T-cell (primary cell): ENCODE data around the gene PRC1. TPM values are rescaled to one million over a fixed set of nuclear protein-coding genes. Genes with fewer than 3 reads are reported as not detected.

Experiments used
- ATAC-seq, 4 experiments: fragments of 200-7000 bp in 3 of 4; fragments of 150-1000 bp in 1 of 4; cut with Tn5 transposase; replicated peaks in 1 of 4; 1 replicate in 3 of 4; 2 replicates in 1 of 4; pipeline ENCODE4 v1.10.0; 2021; ENCODE audit warnings: moderate library complexity in 3 of 4, mild to moderate bottlenecking in 2 of 4, moderate number of reproducible peaks in 1 of 4
- CTCF ChIA-PET, 2 donors: fragments of 300-600 bp; sonication (Branson Sonifier 250); formaldehyde crosslinking; loops; one replicate each; lab custom pipeline; 2022; ENCODE audit warnings: antibody characterized with exemption in 2 of 2; lab: Charles Lee
- POLR2A ChIA-PET, 2 donors: fragments of 300-600 bp; sonication (Branson Sonifier 250); formaldehyde crosslinking; loops; one replicate each; lab custom pipeline; 2022; ENCODE audit warnings: antibody characterized with exemption in 2 of 2; lab: Charles Lee
- DNase-seq, 35 experiments: peaks; one replicate each; pipeline versions ENCODE4 v3.0.0 to v3.0.0-alpha.2; 2013 to 2023
- H3K27ac ChIP-seq: one replicate; pipeline ENCODE4 v1.5.1; 2013; ENCODE audit warnings: low read length
- H3K27me3 ChIP-seq, 2 experiments: replicated peaks in 1 of 2; 1 replicate in 1 of 2; 2 replicates in 1 of 2; pipeline versions ENCODE4 v1.6.1 to v1.7.0; 2013; ENCODE audit warnings: low read length in 1 of 2, mixed read lengths in 1 of 2; ENCODE audit not compliant: control insufficient read depth in 2 of 2, insufficient read depth in 2 of 2; ENCODE audit errors: extremely low read depth in 1 of 2
- H3K36me3 ChIP-seq, 2 donors: 1 replicate in 1 of 2; 2 replicates in 1 of 2; pipeline versions ENCODE4 v1.6.1 to v1.7.0; 2013; ENCODE audit warnings: low read length in 1 of 2; ENCODE audit not compliant: control insufficient read depth in 2 of 2, insufficient read depth in 1 of 2; ENCODE audit errors: extremely low read depth in 1 of 2
- H3K4me1 ChIP-seq, 2 experiments: 1 replicate in 1 of 2; 2 replicates in 1 of 2; pipeline versions ENCODE4 v1.6.1 to v1.7.0; 2013; ENCODE audit warnings: low read length in 2 of 2, mixed read lengths in 1 of 2; ENCODE audit not compliant: insufficient read depth in 2 of 2, control insufficient read depth in 1 of 2; ENCODE audit errors: extremely low read depth in 1 of 2
- H3K4me3 ChIP-seq, 2 donors: 1 replicate in 1 of 2; 2 replicates in 1 of 2; pipeline versions ENCODE4 v1.5.1 to v1.7.0; 2013; ENCODE audit warnings: mild to moderate bottlenecking in 2 of 2, low read length in 1 of 2, moderate library complexity in 1 of 2; ENCODE audit not compliant: control insufficient read depth in 1 of 2; ENCODE audit errors: extremely low read depth in 1 of 2
- H3K9me3 ChIP-seq: 2 replicates; pipeline ENCODE4 v1.7.0; 2013
- H3K27ac Mint-ChIP-seq, 2 donors: one replicate each; pipeline ENCODE4 v1.8.0; 2020 to 2021; ENCODE audit warnings: mild to moderate bottlenecking in 2 of 2, mixed read lengths in 2 of 2
- H3K27me3 Mint-ChIP-seq, 2 donors: one replicate each; pipeline ENCODE4 v1.8.0; 2021 to 2022; ENCODE audit warnings: mixed read lengths in 2 of 2
- H3K36me3 Mint-ChIP-seq: one replicate; pipeline ENCODE4 v1.8.0; 2021; ENCODE audit warnings: mixed read lengths
- H3K4me1 Mint-ChIP-seq, 3 donors: one replicate each; pipeline ENCODE4 v1.8.0; 2020 to 2022; ENCODE audit warnings: mixed read lengths in 3 of 3, mild to moderate bottlenecking in 1 of 3
- H3K4me3 Mint-ChIP-seq, 3 donors: one replicate each; pipeline ENCODE4 v1.8.0; 2020 to 2022; ENCODE audit warnings: mild to moderate bottlenecking in 3 of 3, mixed read lengths in 3 of 3, moderate library complexity in 3 of 3
- H3K9me3 Mint-ChIP-seq, 3 donors: one replicate each; pipeline ENCODE4 v1.8.0; 2020 to 2022; ENCODE audit warnings: mixed read lengths in 3 of 3
- WGBS: methylation state at CpG from one replicate; pipeline ENCODE4 v1.1.5; 2013; ENCODE audit warnings: missing lambda C conversion rate; ENCODE audit not compliant: insufficient coverage; 5-methylcytosine and 5-hydroxymethylcytosine counted together
- total RNA-seq, 35 experiments: library from RNA in 6 of 35; stranded (reverse) in 6 of 35; fragments of 120-200 nt in 1 of 35; gene quantifications; one replicate each; pipeline versions ENCODE4 v1.2.1 to v1.2.4 and lab custom pipeline; 2013 to 2026

The PRC1 gene
- total RNA-seq, 5 donors from 2014 or later (not counting 1 experiment from before 2014, with no cell fraction given), result 4.7 to 25.9 (median 6.8) TPM

DNA sequence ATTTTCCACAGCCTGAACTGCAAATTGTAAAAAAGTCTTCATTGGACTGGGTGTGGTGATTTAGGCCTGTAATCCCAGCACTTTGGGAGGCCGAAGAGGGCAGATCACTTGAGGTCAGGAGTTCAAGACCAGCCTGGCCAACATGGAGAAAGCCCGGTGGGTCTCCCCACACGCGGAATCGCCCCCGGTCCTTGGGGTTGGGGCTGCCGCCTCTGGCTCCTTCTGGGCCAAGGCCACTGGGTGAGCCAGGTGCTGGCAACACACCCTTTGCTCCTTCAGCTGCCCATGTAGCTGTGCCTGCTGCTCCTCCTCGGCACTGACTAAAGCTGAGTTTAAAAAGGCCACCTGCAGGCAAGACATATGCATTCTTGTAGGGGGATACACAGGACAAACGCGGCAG lies 37.5 kb upstream of the PRC1 start:
- WGBS, result 90% methylated on average over 9 of the region's 10 CpGs
- Histone ChIP-seq H3K4me1 (peaks cover 0 to 7% of the 10 kb centered on the region in 2 experiments), H3K36me3 (no peaks in the 10 kb centered on the region), H3K9me3 (no peaks in the 10 kb centered on the region), H3K27me3 (peaks cover 0 to 6% of the 10 kb centered on the region in 2 experiments), H3K27ac (no peak overlapping the region), H3K4me3 (no peak overlapping the region)
- CTCF ChIA-PET, result interaction anchor here in 1 of 2 donors (1.1 kb wide), 1 partner anchor 75 kb away, joined by 5 read pairs; no protein-coding TSS in a partner anchor
- ATAC-seq, result no peak
- Mint-ChIP-seq H3K4me3 (no peak overlapping the region), H3K4me1 (peaks cover 4 to 10% (median 5%) of the 10 kb centered on the region in 3 donors), H3K27ac (no peak overlapping the region), H3K9me3 (no peaks in the 10 kb centered on the region), H3K36me3 (no peaks in the 10 kb centered on the region), H3K27me3 (peaks cover 0 to 4% of the 10 kb centered on the region in 2 donors)
- DNase-seq, result no peak
- POLR2A ChIA-PET, result no interaction called here

DNA sequence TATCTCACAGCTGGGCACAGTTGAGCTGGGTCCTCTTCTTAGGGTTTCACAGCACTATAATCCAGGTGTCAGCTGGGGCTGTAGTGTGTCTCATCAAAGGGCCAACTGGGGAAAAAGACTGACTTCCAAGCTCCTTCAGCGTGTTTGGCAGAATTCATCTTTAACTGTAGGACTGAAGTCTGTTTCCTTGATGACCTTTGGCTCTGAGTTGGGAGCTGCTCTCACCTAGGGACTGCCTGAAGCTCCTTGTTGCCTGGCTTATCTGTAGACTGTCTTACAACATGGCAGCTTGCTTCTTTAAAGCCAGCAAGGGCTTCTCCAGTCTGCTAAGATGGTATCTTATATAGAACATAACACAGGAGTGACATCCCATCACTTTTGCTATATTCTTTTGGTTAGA lies 33.3 kb upstream of the PRC1 start:
- Histone ChIP-seq H3K9me3 (no peaks in the 10 kb centered on the region), H3K27me3 (peaks cover 0 to 2% of the 10 kb centered on the region in 2 experiments), H3K27ac (no peak overlapping the region), H3K36me3 (no peaks in the 10 kb centered on the region), H3K4me3 (no peak overlapping the region), H3K4me1 (peaks cover 0 to 4% of the 10 kb centered on the region in 2 experiments)
- no peaks in the 10 kb centered on the region for H3K36me3 Mint-ChIP-seq
- no peak overlapping the region for H3K27ac Mint-ChIP-seq
- WGBS, result 78% methylated on average over 1 of the region's 1 CpG
- no peaks in the 10 kb centered on the region for H3K9me3 Mint-ChIP-seq
- no peak overlapping the region for H3K4me3 Mint-ChIP-seq
- peaks cover 5 to 11% (median 8%) of the 10 kb centered on the region in 3 donors for H3K4me1 Mint-ChIP-seq
- DNase-seq (no peak), ATAC-seq (no peak)
- ChIA-PET CTCF (no interaction called here), POLR2A (interaction anchor here in 1 of 2 donors (0.5 kb wide), 1 partner anchor 73 kb away, joined by 3 read pairs; the partner anchor contains the start of gene RCCD1)
- H3K27me3 Mint-ChIP-seq, result no peaks in the 10 kb centered on the region

GRCh38 chr15:91023720-91024119 lies 29.4 kb upstream of the PRC1 start:
- POLR2A ChIA-PET, result no interaction called here
- no peak overlapping the region for H3K27ac ChIP-seq
- no peak overlapping the region for H3K27ac Mint-ChIP-seq
- no peaks in the 10 kb centered on the region for H3K36me3 ChIP-seq
- H3K27me3 Mint-ChIP-seq, result no peaks in the 10 kb centered on the region
- no peaks in the 10 kb centered on the region for H3K36me3 Mint-ChIP-seq
- H3K4me1 Mint-ChIP-seq, result peaks cover 31 to 45% (median 32%) of the 10 kb centered on the region in 3 donors
- peaks cover 0 to 2% of the 10 kb centered on the region in 2 experiments for H3K27me3 ChIP-seq
- peaks cover 6 to 20% of the 10 kb centered on the region in 2 experiments for H3K4me1 ChIP-seq
- peak overlapping the region in 2 of 3 donors; percentile 7 to 13 for H3K4me3 Mint-ChIP-seq
- H3K9me3 Mint-ChIP-seq, result no peaks in the 10 kb centered on the region
- no peaks in the 10 kb centered on the region for H3K9me3 ChIP-seq
- ATAC-seq (no peak), DNase-seq (no peak)
- CTCF ChIA-PET, result interaction anchor here in 1 of 2 donors (0.7 kb wide), 1 partner anchor 688 kb away, joined by 5 read pairs; no protein-coding TSS in a partner anchor
- H3K4me3 ChIP-seq, result no peak overlapping the region
- WGBS, result 94% methylated on average over 3 of the region's 7 CpGs

GRCh38 chr15:91022832-91023129 lies 28.4 kb upstream of the PRC1 start:
- Mint-ChIP-seq H3K9me3 (no peaks in the 10 kb centered on the region), H3K4me1 (peaks cover 39 to 53% (median 41%) of the 10 kb centered on the region in 3 donors), H3K27ac (peak overlapping the region; percentile 96 to 98), H3K4me3 (peak overlapping the region; percentile 93 to 97 (median 97)), H3K27me3 (no peaks in the 10 kb centered on the region), H3K36me3 (peaks cover 4% of the 10 kb centered on the region)
- Histone ChIP-seq H3K27ac (peak overlapping the region; percentile 68), H3K4me3 (peak overlapping the region; percentile 93 to 99), H3K36me3 (peaks cover 0 to 4% of the 10 kb centered on the region in 2 donors), H3K4me1 (peaks cover 6 to 28% of the 10 kb centered on the region in 2 experiments), H3K9me3 (no peaks in the 10 kb centered on the region), H3K27me3 (peaks cover 0 to 2% of the 10 kb centered on the region in 2 experiments)
- ChIA-PET POLR2A (no interaction called here), CTCF (interaction anchor here (0.5 to 1.0 kb wide), 5 partner anchors 10 to 1148 kb away, joined by 3 to 5 read pairs (median 4); no protein-coding TSS in a partner anchor)
- ATAC-seq (no peak), DNase-seq (no peak)
- no CpG with 5 or more reads among the region's 1 CpG for WGBS

DNA sequence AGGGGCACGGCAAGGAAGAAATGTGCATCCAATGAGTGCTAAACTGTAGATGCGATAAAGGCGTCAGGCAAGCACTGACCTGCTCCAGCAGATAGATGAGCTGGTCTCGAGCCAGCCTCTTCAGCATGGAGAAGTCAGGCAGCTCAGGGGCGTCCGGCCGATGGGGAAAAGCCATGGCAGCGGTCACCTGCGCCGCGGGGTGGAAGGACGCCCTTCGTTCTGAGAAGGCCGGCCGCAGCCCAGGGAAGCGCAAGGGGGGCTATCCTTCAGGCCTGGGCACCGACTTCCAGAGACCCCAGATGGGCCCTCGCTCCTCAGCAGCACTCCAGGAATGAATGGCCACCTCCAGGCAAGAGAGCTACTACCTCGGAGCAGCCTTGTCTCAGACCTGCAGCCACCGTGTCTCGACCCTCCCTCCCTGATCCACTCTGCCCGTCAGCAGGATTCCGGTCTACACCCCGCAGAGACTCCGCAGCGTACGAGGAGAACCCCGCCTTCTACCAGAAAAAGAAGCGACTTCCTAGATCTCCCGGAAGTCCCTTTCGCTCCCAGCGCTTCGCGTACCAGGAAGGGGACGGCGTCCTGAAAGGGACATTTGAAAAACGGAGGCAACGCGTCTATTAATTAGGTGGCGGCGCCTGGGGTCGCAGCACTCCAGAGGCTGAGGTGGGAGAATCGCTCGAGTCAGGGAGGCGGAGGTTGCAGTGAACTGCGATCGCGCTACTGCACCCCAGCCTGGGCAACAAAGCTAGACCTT lies 27.9 kb upstream of the PRC1 start, which contains the start of gene VPS33B:
TSS of gene VPS33B (minus strand) at position 520 of the 757 bp plus-strand sequence. CDS start at position 175, 345 bp downstream.
- under 1% methylated on average over 34 of the region's 48 CpGs for WGBS

DNA sequence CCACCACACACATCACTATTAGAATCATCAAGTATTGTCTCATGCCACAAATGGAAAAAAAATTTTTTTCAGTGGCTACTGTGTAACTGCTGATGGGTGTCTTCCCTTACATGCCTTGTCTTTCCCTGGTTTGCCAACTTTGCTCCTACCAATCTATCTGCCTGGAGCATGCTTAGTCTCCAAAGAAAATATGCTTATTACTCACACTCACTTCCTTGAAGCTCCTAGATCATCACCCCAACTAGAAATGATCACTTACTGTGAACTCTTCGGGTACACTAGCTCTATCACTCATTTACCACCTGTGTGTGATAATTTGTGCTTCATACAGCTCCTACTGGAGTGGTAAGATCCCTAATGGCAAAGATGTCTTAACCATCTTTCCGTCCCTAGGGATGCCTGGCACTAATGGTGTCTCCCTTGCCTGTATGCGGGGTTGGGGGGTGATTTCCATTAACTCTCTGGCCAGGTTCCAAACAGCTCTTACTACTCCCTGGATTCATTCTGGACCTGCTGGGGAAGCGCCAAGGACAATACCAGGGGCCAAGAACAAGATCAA lies 27.3 kb upstream of the PRC1 start:
- peaks cover 4 to 5% of the 10 kb centered on the region in 2 donors for H3K36me3 ChIP-seq
- Mint-ChIP-seq H3K4me1 (peaks cover 42 to 57% (median 45%) of the 10 kb centered on the region in 3 donors), H3K27me3 (no peaks in the 10 kb centered on the region), H3K4me3 (peak overlapping the region; percentile 93 to 97 (median 97)), H3K27ac (peak overlapping the region; percentile 96 to 98), H3K36me3 (peaks cover 7% of the 10 kb centered on the region), H3K9me3 (no peaks in the 10 kb centered on the region)
- no peaks in the 10 kb centered on the region for H3K9me3 ChIP-seq
- H3K27ac ChIP-seq, result peak overlapping the region; percentile 68
- peaks cover 6 to 28% of the 10 kb centered on the region in 2 experiments for H3K4me1 ChIP-seq
- POLR2A ChIA-PET, result interaction anchor here in 1 of 2 donors (0.5 kb wide), 1 partner anchor 1066 kb away, joined by 3 read pairs; no protein-coding TSS in a partner anchor
- H3K4me3 ChIP-seq, result peak overlapping the region; percentile 93 to 99
- WGBS, result 14% methylated on average over 1 of the region's 4 CpGs
- ATAC-seq (no peak), DNase-seq (no peak)
- CTCF ChIA-PET, result interaction anchor here (1.0 to 1.2 kb wide), 2 partner anchors 11 to 67 kb away, joined by 3 read pairs; no protein-coding TSS in a partner anchor
- no peaks in the 10 kb centered on the region for H3K27me3 ChIP-seq

More for the DNA sequence above, 27.9 kb upstream of the PRC1 start, which contains the start of gene VPS33B:
- peaks cover 0 to under 1% of the 10 kb centered on the region in 2 experiments for H3K27me3 ChIP-seq
- H3K36me3 ChIP-seq, result peaks cover 0 to 4% of the 10 kb centered on the region in 2 donors
- Mint-ChIP-seq H3K27ac (peak within 1 kb of the TSS; percentile 96 to 98), H3K4me1 (peaks cover 42 to 57% (median 45%) of the 10 kb centered on the region in 3 donors), H3K4me3 (peak within 1 kb of the TSS; percentile 93 to 97 (median 97)), H3K9me3 (no peaks in the 10 kb centered on the region), H3K27me3 (no peaks in the 10 kb centered on the region), H3K36me3 (peaks cover 4% of the 10 kb centered on the region)
- H3K4me1 ChIP-seq, result peaks cover 6 to 28% of the 10 kb centered on the region in 2 experiments
- peak within 1 kb of the TSS; percentile 68 for H3K27ac ChIP-seq
- DNase-seq, result peak; percentile 55 to 89 (median 71)
- H3K9me3 ChIP-seq, result no peaks in the 10 kb centered on the region
- peak; percentile 77 to 94 (median 86) for ATAC-seq
- peak within 1 kb of the TSS; percentile 93 to 99 for H3K4me3 ChIP-seq
- CTCF ChIA-PET, result interaction anchor here (0.5 to 1.2 kb wide), 6 partner anchors 11 to 1147 kb away, joined by 3 to 5 read pairs (median 4); no protein-coding TSS in a partner anchor
- POLR2A ChIA-PET, result no interaction called here
